A172 (cell line): ENCODE data around the gene CDC42EP4. TPM values are rescaled to one million over a fixed set of nuclear protein-coding genes. Genes with fewer than 3 reads are reported as not detected.

Experiments
- DNase-seq: peaks from one replicate; pipeline ENCODE4 v3.0.0-alpha.2; 2015; ENCODE audit warnings: low spot score
- total RNA-seq: library from RNA; depleted of rRNA; stranded (reverse); fragments of >200 nt; shearing (Covaris generic); gene quantifications from 2 replicates; pipeline ENCODE4 v1.2.3, GENCODE V29; 2014; rRNA removed

The CDC42EP4 gene
- total RNA-seq = 42.1 and 53.8 TPM in 2 replicates

GRCh38 chr17:73311781-73312641 is at the start of gene CDC42EP4:
Gene CDC42EP4, minus strand, starts transcription at chr17:73312001. Its CDS starts 25,501 bp downstream, at chr17:73286500.
- DNase-seq = peak; percentile 91

GRCh38 chr17:73360961-73361761 is 49.4 kb upstream of the CDC42EP4 start:
- no peak for DNase-seq

GRCh38 chr17:73359987-73360410 is 48.2 kb upstream of the CDC42EP4 start:
- no peak for DNase-seq

GRCh38 chr17:73359352-73359751 is 47.6 kb upstream of the CDC42EP4 start:
- no peak for DNase-seq

GRCh38 chr17:73358668-73359067 is 46.9 kb upstream of the CDC42EP4 start:
- DNase-seq = no peak

- no peak for DNase-seq
Observed at GRCh38 chr17:73357981-73358380, 46.2 kb upstream of the CDC42EP4 start.

- DNase-seq = no peak
Observed at GRCh38 chr17:73357318-73357717, 45.5 kb upstream of the CDC42EP4 start.

GRCh38 chr17:73356561-73357170 is 44.9 kb upstream of the CDC42EP4 start:
- DNase-seq = no peak

GRCh38 chr17:73354423-73355284 is 42.9 kb upstream of the CDC42EP4 start:
- DNase-seq = no peak

GRCh38 chr17:73352261-73352660 is 40.5 kb upstream of the CDC42EP4 start:
- no peak for DNase-seq

GRCh38 chr17:73351764-73352163 is 40.0 kb upstream of the CDC42EP4 start:
- DNase-seq = no peak

- DNase-seq = no peak
Observed at GRCh38 chr17:73350864-73351263, 39.1 kb upstream of the CDC42EP4 start.

- no peak for DNase-seq
Observed at GRCh38 chr17:73349647-73350046, 37.8 kb upstream of the CDC42EP4 start.

- DNase-seq = no peak
Observed at GRCh38 chr17:73349138-73349537, 37.3 kb upstream of the CDC42EP4 start.

GRCh38 chr17:73348829-73349095 is 37.0 kb upstream of the CDC42EP4 start:
- DNase-seq = no peak

GRCh38 chr17:73348018-73348828 is 36.4 kb upstream of the CDC42EP4 start:
- DNase-seq = no peak

- no peak for DNase-seq
Observed at GRCh38 chr17:73347351-73347750, 35.5 kb upstream of the CDC42EP4 start.

- no peak for DNase-seq
Observed at GRCh38 chr17:73346501-73347162, 34.8 kb upstream of the CDC42EP4 start.

- DNase-seq = peak; percentile 60
Observed at GRCh38 chr17:73343739-73344454, 32.1 kb upstream of the CDC42EP4 start.
